Stimulated activated effector memory CD8-positive, alpha-beta T cell treated with anti-CD3 and anti-CD28 coated beads, Interleukin-12 subunit alpha, Interleukin-12 subunit beta, amount 100 ng/mL, for 72 hours (primary cell): ENCODE results near the gene NPC1L1.
A peak's percentile ranks its signal among the peaks of the same experiment; 100 is the strongest.

ENCODE experiments used
- ATAC-seq: fragments of 150-1000 bp; cut with Tn5 transposase; 2 replicates; pipeline ENCODE4 v1.10.0; 2021
- DNase-seq, 2 donors: peaks; one replicate each; pipeline ENCODE4 v3.0.0; 2021 to 2022; ENCODE audit warnings: low spot score in 2 of 2
- H3K27ac Mint-ChIP-seq: one replicate; pipeline ENCODE4 v1.8.0; 2022; ENCODE audit warnings: mild to moderate bottlenecking, mixed read lengths
- H3K36me3 Mint-ChIP-seq: one replicate; pipeline ENCODE4 v1.8.0; 2022; ENCODE audit warnings: mild to moderate bottlenecking, mixed read lengths
- H3K4me1 Mint-ChIP-seq: one replicate; pipeline ENCODE4 v1.8.0; 2022; ENCODE audit warnings: mixed read lengths
- H3K4me3 Mint-ChIP-seq: one replicate; pipeline ENCODE4 v1.8.0; 2022; ENCODE audit warnings: mild to moderate bottlenecking, mixed read lengths
- H3K9me3 Mint-ChIP-seq: one replicate; pipeline ENCODE4 v1.8.0; 2022; ENCODE audit warnings: mixed read lengths

The NPC1L1 gene

DNA sequence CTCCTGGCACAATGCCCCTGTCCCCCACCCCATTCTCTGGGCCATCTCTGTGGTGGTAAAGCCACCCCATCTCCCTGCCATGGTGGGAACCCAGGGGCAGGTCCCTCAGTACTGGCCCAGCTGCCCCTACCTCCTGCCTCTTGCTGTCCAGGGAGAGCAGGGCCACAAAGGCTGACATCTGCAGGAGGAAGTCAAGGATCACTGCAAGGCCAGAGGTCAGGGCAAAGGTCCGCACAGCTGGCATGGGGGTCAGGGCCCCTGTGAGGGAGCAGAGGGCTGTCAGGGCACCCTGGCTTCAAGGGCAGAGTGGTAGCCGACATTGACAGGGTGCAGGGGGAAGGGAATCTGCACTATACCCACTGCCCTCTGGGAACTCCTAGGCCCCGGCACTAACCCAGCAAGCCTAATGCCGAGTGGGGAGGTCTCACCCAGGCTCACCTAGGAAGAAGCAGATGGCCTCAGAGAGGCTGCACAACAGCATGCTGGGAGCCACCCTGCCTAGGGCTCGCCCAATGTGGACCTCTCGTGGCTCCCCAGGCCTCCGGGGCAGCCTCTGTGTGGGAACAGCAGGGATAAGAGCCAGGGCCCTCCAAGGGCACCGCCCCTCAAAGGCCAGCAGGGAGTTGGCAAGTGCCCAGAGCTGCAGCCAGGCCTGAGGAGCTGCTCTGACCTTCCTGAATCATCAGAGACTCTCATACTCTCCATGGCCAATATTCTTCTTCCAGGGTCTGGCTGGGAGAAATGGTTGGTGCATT, 7.7 kb downstream of the NPC1L1 start:
- Mint-ChIP-seq H3K4me1 (no peaks in the 10 kb centered on the region), H3K36me3 (no peaks in the 10 kb centered on the region), H3K27ac (no peak overlapping the region), H3K9me3 (no peaks in the 10 kb centered on the region), H3K4me3 (no peak overlapping the region)
- DNase-seq = no peak
- no peak for ATAC-seq

DNA sequence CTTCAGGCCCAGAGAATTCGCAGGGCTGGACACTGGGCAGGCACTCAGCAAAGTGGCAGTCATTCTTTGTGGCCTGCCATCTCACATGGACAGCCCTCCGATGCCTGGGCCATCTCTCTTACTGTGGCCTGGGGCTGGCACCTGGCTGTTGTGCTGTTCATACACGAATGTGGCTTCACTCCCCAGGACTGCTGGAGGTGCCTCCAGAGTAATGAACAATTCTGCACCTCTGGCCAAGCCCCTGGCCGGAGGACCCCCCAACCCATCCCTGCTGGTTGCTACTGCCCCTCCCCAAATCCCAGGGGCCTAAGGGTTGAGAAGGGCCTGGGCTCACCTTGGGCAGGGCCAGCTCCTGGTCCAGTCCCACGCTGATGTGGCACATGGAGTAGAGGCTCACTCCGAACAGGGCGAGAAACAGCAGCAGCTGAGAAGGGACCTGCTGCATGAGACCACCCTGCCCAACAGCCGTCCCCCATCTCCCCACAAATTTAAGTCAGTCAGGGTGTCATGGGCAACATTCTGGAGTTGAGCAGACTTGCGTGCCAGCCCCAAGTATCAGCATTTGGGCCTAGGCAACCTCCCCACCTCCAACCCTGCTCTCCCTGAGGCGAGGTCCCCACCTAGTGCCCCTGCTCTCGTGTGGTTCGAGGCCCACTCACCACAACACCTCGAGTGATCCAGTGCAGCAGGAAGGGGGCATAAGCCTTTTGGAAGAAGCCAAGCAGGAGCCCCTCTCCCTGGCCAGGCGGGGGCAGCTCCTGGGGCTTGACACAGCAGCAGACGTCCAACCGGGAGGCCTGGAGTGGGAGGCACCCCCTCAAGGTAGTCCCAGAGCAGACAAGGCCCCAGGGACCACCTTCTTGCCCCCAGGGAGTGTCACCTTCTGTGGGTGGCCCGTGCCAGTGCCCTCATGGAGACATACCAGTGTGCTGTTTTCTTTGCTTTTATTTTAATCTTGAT, 9.4 kb downstream of the NPC1L1 start:
- H3K9me3 Mint-ChIP-seq = no peaks in the 10 kb centered on the region
- DNase-seq (no peak), ATAC-seq (no peak)
- H3K27ac Mint-ChIP-seq = peak overlapping the region; percentile 2
- no peaks in the 10 kb centered on the region for H3K4me1 Mint-ChIP-seq
- no peak overlapping the region for H3K4me3 Mint-ChIP-seq
- H3K36me3 Mint-ChIP-seq = no peaks in the 10 kb centered on the region

- H3K27ac Mint-ChIP-seq = peak overlapping the region; percentile 2
- DNase-seq (no peak), ATAC-seq (peak; percentile 22)
- H3K36me3 Mint-ChIP-seq = no peaks in the 10 kb centered on the region
- H3K4me3 Mint-ChIP-seq = no peak overlapping the region
- no peaks in the 10 kb centered on the region for H3K9me3 Mint-ChIP-seq
- H3K4me1 Mint-ChIP-seq = no peaks in the 10 kb centered on the region
These were observed 10.1 kb downstream of the NPC1L1 start for GRCh38 chr7:44530990-44531389.

DNA sequence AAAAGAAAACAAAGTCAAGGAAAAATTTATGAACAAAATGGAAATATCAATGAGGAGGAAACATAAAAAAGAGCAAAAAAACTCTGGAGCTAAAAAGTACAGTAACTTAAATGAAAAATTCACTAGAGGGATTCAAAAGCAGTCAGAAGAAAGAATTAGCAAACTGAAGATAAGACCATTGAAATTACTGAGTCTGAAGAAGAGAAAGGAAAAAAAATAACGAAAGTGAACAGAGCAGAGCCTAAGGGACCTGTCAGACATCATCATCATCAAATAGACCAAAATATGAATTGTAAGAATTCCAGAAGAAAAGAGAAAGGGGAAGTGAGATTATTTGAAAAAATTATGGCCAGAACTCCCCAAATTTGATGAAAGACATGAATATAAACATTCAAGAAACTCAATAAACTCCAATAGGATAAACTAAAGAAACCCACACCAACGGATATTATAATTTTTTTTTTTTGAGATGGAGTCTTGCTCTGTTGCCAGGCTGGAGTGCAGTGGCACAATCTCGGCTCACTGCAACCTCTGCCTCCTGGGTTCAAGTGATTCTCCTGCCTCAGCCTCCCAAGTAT, 16.2 kb downstream of the NPC1L1 start:
- DNase-seq (no peak), ATAC-seq (no peak)
- H3K36me3 Mint-ChIP-seq = no peaks in the 10 kb centered on the region
- no peak overlapping the region for H3K4me3 Mint-ChIP-seq
- H3K27ac Mint-ChIP-seq = no peak overlapping the region
- H3K9me3 Mint-ChIP-seq = peaks cover 8% of the 10 kb centered on the region
- no peaks in the 10 kb centered on the region for H3K4me1 Mint-ChIP-seq

GRCh38 chr7:44522315-44522714, 18.8 kb downstream of the NPC1L1 start:
- no peak overlapping the region for H3K4me3 Mint-ChIP-seq

GRCh38 chr7:44521347-44522095, 19.6 kb downstream of the NPC1L1 start:
- DNase-seq (no peak), ATAC-seq (peak; percentile 37)
- no peak overlapping the region for H3K4me3 Mint-ChIP-seq
- H3K36me3 Mint-ChIP-seq = no peaks in the 10 kb centered on the region
- H3K4me1 Mint-ChIP-seq = no peaks in the 10 kb centered on the region
- H3K9me3 Mint-ChIP-seq = peaks cover 8% of the 10 kb centered on the region
- no peak overlapping the region for H3K27ac Mint-ChIP-seq

More at GRCh38 chr7:44522315-44522714, 18.8 kb downstream of the NPC1L1 start:
- no peak for DNase-seq
- ATAC-seq = no peak
- H3K9me3 Mint-ChIP-seq = peaks cover 8% of the 10 kb centered on the region
- H3K36me3 Mint-ChIP-seq = no peaks in the 10 kb centered on the region
- H3K27ac Mint-ChIP-seq = no peak overlapping the region
- no peaks in the 10 kb centered on the region for H3K4me1 Mint-ChIP-seq

DNA sequence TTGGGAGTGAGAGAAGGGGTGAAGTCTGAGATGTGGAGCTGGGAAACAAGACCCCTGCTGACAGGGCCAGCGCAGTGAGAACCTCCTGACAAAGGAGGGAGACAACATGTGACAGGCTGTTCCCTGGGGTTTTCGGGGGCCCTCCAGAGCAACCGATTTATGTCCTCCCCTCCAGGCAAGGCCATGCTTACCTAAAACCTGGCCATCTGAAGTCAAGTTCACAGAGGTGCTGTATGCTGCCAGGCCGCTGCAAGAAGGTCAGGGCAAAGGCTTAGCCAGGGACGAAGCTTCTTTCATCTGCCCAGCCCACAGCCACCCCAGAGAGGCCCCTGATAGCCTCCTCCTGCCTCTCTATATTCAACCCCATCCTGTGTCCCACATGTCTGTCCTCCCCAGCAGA, 20.6 kb downstream of the NPC1L1 start:
- Mint-ChIP-seq H3K4me3 (no peak overlapping the region), H3K36me3 (no peaks in the 10 kb centered on the region), H3K27ac (no peak overlapping the region), H3K9me3 (peaks cover 8% of the 10 kb centered on the region), H3K4me1 (no peaks in the 10 kb centered on the region)
- DNase-seq = no peak
- ATAC-seq = no peak

GRCh38 chr7:44519546-44519945, 21.6 kb downstream of the NPC1L1 start:
- DNase-seq (no peak), ATAC-seq (no peak)
- no peak overlapping the region for H3K4me3 Mint-ChIP-seq
- no peaks in the 10 kb centered on the region for H3K36me3 Mint-ChIP-seq
- peaks cover 3% of the 10 kb centered on the region for H3K9me3 Mint-ChIP-seq
- H3K27ac Mint-ChIP-seq = no peak overlapping the region
- no peaks in the 10 kb centered on the region for H3K4me1 Mint-ChIP-seq

DNA sequence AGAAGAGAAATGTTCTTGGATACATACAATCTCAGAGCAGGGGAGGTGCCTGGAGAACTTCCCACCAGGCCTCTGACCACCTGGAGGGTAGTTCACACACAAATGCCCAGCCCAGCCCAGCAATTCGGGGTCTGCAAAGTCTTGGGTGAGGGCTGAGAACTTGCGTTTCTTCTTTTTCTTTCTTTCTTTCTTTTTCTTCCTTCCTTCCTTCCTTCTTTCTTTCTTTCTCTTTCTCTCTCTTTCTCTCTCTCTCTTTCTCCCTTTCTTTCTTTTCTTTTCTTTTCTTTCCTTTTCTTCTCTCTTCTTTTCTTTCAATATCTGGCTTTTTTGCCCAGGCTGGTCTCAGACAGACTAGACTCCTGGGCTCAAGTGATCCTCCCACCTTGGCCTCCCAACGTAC, 22.4 kb downstream of the NPC1L1 start:
- Mint-ChIP-seq H3K4me1 (no peaks in the 10 kb centered on the region), H3K27ac (no peak overlapping the region), H3K36me3 (no peaks in the 10 kb centered on the region), H3K4me3 (no peak overlapping the region), H3K9me3 (no peaks in the 10 kb centered on the region)
- DNase-seq = no peak
- no peak for ATAC-seq

- Mint-ChIP-seq H3K9me3 (no peaks in the 10 kb centered on the region), H3K4me1 (no peaks in the 10 kb centered on the region), H3K4me3 (no peak overlapping the region), H3K36me3 (no peaks in the 10 kb centered on the region), H3K27ac (no peak overlapping the region)
- DNase-seq = no peak
- no peak for ATAC-seq
These were observed 24.0 kb downstream of the NPC1L1 start for GRCh38 chr7:44517175-44517574.

DNA sequence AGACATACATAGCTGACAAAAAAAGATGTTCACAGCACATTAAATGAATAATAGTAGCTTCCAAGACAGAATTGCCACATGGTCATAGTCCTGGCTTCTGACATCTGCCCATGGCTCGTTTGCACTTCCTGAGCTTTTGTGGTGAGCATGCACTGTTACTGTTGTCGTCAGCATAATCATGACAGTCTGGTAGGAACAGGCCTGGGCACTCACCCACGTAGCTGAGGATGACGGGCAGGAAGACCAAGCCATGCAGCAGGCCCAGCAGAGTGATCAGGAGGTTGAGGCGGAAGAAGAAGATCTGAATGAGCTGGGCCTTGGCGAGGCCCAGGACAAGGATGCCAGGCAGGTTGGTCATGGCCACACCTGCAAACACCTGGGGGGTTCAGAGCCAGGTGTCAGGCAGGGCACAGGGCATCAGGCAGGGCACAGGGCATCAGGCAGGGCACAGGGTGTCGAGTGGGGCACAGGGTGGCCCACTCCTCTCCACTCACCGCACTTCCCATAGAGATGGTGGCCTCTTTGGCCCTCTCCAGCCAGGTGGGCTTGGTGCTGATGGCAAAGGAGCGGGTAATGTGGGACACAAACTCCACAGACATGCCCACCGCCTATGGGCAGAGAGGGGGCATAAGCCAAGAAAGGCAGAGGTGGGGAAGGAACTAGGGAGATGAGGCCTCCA, 25.4 kb downstream of the NPC1L1 start:
- DNase-seq (no peak), ATAC-seq (no peak)
- H3K27ac Mint-ChIP-seq = no peak overlapping the region
- no peak overlapping the region for H3K4me3 Mint-ChIP-seq
- H3K4me1 Mint-ChIP-seq = no peaks in the 10 kb centered on the region
- H3K36me3 Mint-ChIP-seq = no peaks in the 10 kb centered on the region
- H3K9me3 Mint-ChIP-seq = no peaks in the 10 kb centered on the region

- H3K9me3 Mint-ChIP-seq = no peaks in the 10 kb centered on the region
- ATAC-seq = no peak
- H3K36me3 Mint-ChIP-seq = no peaks in the 10 kb centered on the region
- no peak for DNase-seq
- H3K4me3 Mint-ChIP-seq = no peak overlapping the region
- peaks cover 10% of the 10 kb centered on the region for H3K4me1 Mint-ChIP-seq
- no peak overlapping the region for H3K27ac Mint-ChIP-seq
These were observed 28.4 kb downstream of the NPC1L1 start for GRCh38 chr7:44512736-44513135.

DNA sequence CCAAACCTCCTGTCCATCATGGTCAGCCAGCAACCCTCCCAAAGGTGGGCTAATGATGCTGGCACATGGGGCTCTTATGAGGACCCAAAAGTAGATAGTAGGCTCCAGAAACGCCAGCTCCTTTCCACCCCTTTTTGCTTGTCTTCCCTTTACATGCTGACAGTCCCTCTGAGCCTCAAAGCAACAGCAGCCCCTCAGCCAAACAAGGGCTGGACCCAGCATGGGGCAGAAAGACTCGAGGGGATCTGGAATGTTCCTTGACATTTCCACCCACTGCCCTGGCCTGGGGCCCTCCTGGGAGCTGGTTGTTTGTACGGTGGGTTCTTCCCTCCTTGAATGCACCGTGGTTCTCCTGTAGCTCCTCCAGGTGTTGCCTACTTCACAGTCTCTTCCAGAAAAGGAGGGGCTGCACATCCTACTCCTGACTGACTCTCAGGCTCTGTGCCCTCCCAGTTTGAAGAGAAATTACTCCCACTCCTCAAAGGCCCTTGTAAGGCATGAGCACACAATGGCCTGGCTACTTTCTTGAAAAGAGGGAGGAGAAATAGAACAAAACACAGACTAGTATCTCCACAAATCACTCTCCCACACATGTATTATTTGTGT, 29.2 kb downstream of the NPC1L1 start:
- Mint-ChIP-seq H3K4me3 (no peak overlapping the region), H3K4me1 (peaks cover 10% of the 10 kb centered on the region), H3K36me3 (no peaks in the 10 kb centered on the region), H3K27ac (no peak overlapping the region), H3K9me3 (no peaks in the 10 kb centered on the region)
- no peak for DNase-seq
- ATAC-seq = no peak

GRCh38 chr7:44511236-44511635, 29.9 kb downstream of the NPC1L1 start:
- DNase-seq (no peak), ATAC-seq (no peak)
- no peak overlapping the region for H3K27ac Mint-ChIP-seq
- peaks cover 10% of the 10 kb centered on the region for H3K4me1 Mint-ChIP-seq
- peaks cover 3% of the 10 kb centered on the region for H3K9me3 Mint-ChIP-seq
- H3K4me3 Mint-ChIP-seq = no peak overlapping the region
- H3K36me3 Mint-ChIP-seq = no peaks in the 10 kb centered on the region
